Suppressor macrophage treated with lipopolysaccharide for 4 hours (primary cell): Measurements from ENCODE around the gene GNAT2.

Source experiments
- DNase-seq: peaks from one replicate; pipeline ENCODE4 v3.0.0-alpha.2; 2020

Gene GNAT2

GRCh38 chr1:109605381-109605780, 14.0 kb downstream of the GNAT2 start:
- DNase-seq = no peak

GRCh38 chr1:109603229-109603628, 16.2 kb downstream of the GNAT2 start:
- DNase-seq = no peak

- DNase-seq = no peak
These were observed 20.8 kb downstream of the GNAT2 start for GRCh38 chr1:109598655-109599054.

GRCh38 chr1:109598156-109598555, 21.3 kb downstream of the GNAT2 start:
- no peak for DNase-seq

- DNase-seq = no peak
These were observed 23.9 kb downstream of the GNAT2 start for GRCh38 chr1:109595531-109595930.

GRCh38 chr1:109592916-109593315, 26.5 kb downstream of the GNAT2 start:
- no peak for DNase-seq

- DNase-seq = no peak
These were observed 29.7 kb downstream of the GNAT2 start for GRCh38 chr1:109589679-109590078.

- DNase-seq = no peak
These were observed 30.2 kb downstream of the GNAT2 start for GRCh38 chr1:109589177-109589576.

GRCh38 chr1:109586055-109586454, 33.4 kb downstream of the GNAT2 start:
- no peak for DNase-seq

- DNase-seq = no peak
These were observed 34.6 kb downstream of the GNAT2 start for GRCh38 chr1:109584766-109585165.

GRCh38 chr1:109582021-109582420, 37.4 kb downstream of the GNAT2 start:
- DNase-seq = no peak

- DNase-seq = no peak
These were observed 39.9 kb downstream of the GNAT2 start for GRCh38 chr1:109579491-109579890.

- no peak for DNase-seq
These were observed 40.4 kb downstream of the GNAT2 start for GRCh38 chr1:109578947-109579443.

GRCh38 chr1:109573785-109574184, 45.6 kb downstream of the GNAT2 start:
- DNase-seq = peak; percentile 74

GRCh38 chr1:109570414-109570813, 49.0 kb downstream of the GNAT2 start:
- no peak for DNase-seq

GRCh38 chr1:109569323-109569722, 50.1 kb downstream of the GNAT2 start:
- DNase-seq = no peak

- no peak for DNase-seq
These were observed 51.3 kb downstream of the GNAT2 start for GRCh38 chr1:109567877-109568672.

- no peak for DNase-seq
These were observed 52.4 kb downstream of the GNAT2 start for GRCh38 chr1:109566982-109567381.

GRCh38 chr1:109565241-109565640, 54.2 kb downstream of the GNAT2 start:
- no peak for DNase-seq

- DNase-seq = no peak
These were observed 55.1 kb downstream of the GNAT2 start for GRCh38 chr1:109564194-109564878.

GRCh38 chr1:109559995-109560394, 59.4 kb downstream of the GNAT2 start:
- no peak for DNase-seq

GRCh38 chr1:109557520-109557919, 61.9 kb downstream of the GNAT2 start:
- DNase-seq = no peak

GRCh38 chr1:109556563-109556962, 62.9 kb downstream of the GNAT2 start:
- DNase-seq = no peak
